ENCODE results near the gene NT5C1A. TPM values are rescaled to one million over a fixed set of nuclear protein-coding genes. Genes with fewer than 3 reads are reported as not detected.

Gene NT5C1A
- total RNA-seq (2014; rRNA removed; shearing (Covaris generic)) (not detected in 2 replicates), total RNA-seq (2022) (not detected in 2 replicates), Bru-seq, nascent RNA (not detected), BruChase-seq, experiment 1, labeled RNA remaining after a 6-hour chase (not detected), BruChase-seq, experiment 2, labeled RNA remaining after a 2-hour chase (not detected)
- long read RNA-seq = 0 reads

- no peaks in the 10 kb centered on the region for H3K9me2 ChIP-seq (ENCODE audit: insufficient read depth, low read length)
- no peak within 1 kb of the TSS for H3K4me2 ChIP-seq (ENCODE audit: low read length)
- no peak for DNase-seq (ENCODE audit: low spot score)
- H3K27ac ChIP-seq (ENCODE audit: low read depth, low read length, poor library complexity, severe bottlenecking) = no peak within 1 kb of the TSS
- no peaks in the 10 kb centered on the region for H3K79me2 ChIP-seq (ENCODE audit: insufficient read depth, low read depth, low read length)
- no peaks in the 10 kb centered on the region for H3K4me1 ChIP-seq (ENCODE audit: insufficient read depth, low read length, poor library complexity, severe bottlenecking)
- intact Hi-C loops (cut with micrococcal nuclease; ENCODE audit: unreplicated experiment) = no loop called here
- TF ChIP-seq, protein P1, sequence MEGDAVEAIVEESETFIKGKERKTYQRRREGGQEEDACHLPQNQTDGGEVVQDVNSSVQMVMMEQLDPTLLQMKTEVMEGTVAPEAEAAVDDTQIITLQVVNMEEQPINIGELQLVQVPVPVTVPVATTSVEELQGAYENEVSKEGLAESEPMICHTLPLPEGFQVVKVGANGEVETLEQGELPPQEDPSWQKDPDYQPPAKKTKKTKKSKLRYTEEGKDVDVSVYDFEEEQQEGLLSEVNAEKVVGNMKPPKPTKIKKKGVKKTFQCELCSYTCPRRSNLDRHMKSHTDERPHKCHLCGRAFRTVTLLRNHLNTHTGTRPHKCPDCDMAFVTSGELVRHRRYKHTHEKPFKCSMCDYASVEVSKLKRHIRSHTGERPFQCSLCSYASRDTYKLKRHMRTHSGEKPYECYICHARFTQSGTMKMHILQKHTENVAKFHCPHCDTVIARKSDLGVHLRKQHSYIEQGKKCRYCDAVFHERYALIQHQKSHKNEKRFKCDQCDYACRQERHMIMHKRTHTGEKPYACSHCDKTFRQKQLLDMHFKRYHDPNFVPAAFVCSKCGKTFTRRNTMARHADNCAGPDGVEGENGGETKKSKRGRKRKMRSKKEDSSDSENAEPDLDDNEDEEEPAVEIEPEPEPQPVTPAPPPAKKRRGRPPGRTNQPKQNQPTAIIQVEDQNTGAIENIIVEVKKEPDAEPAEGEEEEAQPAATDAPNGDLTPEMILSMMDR (conservative IDR thresholded peaks at IDR 0.05; ENCODE audit: low read length) = no peak
- no peak for TF ChIP-seq EZH2phosphoT487 (IDR thresholded peaks at IDR 0.05; ENCODE audit: borderline replicate concordance, low read depth, low read length)
- no peaks in the 10 kb centered on the region for H3K9me3 ChIP-seq (ENCODE audit: low read length)
- no peak within 1 kb of the TSS for H2AFZ ChIP-seq (ENCODE audit: low read length)
- H3K36me3 ChIP-seq (ENCODE audit: insufficient read depth, low read length) = no peaks in the 10 kb centered on the region
- ChIA-PET CTCF (ENCODE audit: unreplicated experiment) (interaction anchor here (0.6 kb wide), 1 partner anchor 66 kb away, joined by 6 read pairs; the partner anchor contains the start of gene PPIE), POLR2A (no interaction called here)
- no peak within 1 kb of the TSS for H3K4me3 ChIP-seq (ENCODE audit: low read depth, low read length, poor library complexity, severe bottlenecking)
- no TSS peak for BruUV-seq (replicated peaks)
- H4K20me1 ChIP-seq (ENCODE audit: insufficient read depth, low read length) = no peaks in the 10 kb centered on the region
Measured at GRCh38 chr1:39671793-39672550, at the start of gene NT5C1A. Gene NT5C1A, minus strand, starts transcription at chr1:39672107. Its CDS starts 69 bp downstream, at chr1:39672038.

DNA sequence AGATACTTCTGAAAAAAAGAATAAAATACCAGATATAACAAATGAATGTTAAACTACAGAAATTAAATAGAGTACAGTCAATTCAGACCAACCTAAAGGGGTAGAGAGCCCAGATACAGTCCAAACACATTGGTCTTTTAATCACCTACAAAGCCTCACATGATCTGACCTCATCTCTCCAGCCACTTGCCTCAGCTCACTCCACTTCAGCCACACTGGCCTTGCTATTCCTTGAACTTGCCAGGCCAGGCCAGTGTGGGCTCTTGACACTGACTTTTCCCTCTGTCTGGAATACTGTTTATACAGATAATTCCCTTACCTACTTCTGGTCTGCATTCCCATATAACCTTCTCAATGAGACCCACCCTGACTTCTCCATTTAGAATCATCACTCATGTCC is 49.8 kb upstream of the NT5C1A start:
- POLR2A ChIA-PET = interaction anchor here (0.6 kb wide), 1 partner anchor 16 kb away, joined by 3 read pairs; no protein-coding TSS in a partner anchor
- Histone ChIP-seq H4K20me1 (ENCODE audit: insufficient read depth, low read length) (no peaks in the 10 kb centered on the region), H3K79me2 (ENCODE audit: insufficient read depth, low read depth, low read length) (no peaks in the 10 kb centered on the region), H3K4me1 (ENCODE audit: insufficient read depth, low read length, poor library complexity, severe bottlenecking) (no peaks in the 10 kb centered on the region), H3K9me2 (ENCODE audit: insufficient read depth, low read length) (no peaks in the 10 kb centered on the region), H2AFZ (ENCODE audit: low read length) (no peak overlapping the region), H3K9me3 (ENCODE audit: low read length) (no peaks in the 10 kb centered on the region), H3K4me2 (ENCODE audit: low read length) (no peak overlapping the region), H3K4me3 (ENCODE audit: low read depth, low read length, poor library complexity, severe bottlenecking) (no peak overlapping the region), H3K36me3 (ENCODE audit: insufficient read depth, low read length) (no peaks in the 10 kb centered on the region), H3K27ac (ENCODE audit: low read depth, low read length, poor library complexity, severe bottlenecking) (no peak overlapping the region)
- CTCF ChIA-PET (ENCODE audit: unreplicated experiment) = no interaction called here
- BruUV-seq (replicated peaks) = no TSS peak
- TF ChIP-seq, protein P1 (conservative IDR thresholded peaks at IDR 0.05; ENCODE audit: low read length) = no peak
- TF ChIP-seq EZH2phosphoT487 (IDR thresholded peaks at IDR 0.05; ENCODE audit: borderline replicate concordance, low read depth, low read length) = no peak
- intact Hi-C loops (cut with micrococcal nuclease; ENCODE audit: unreplicated experiment) = loop anchor here (2.0 to 5.0 kb wide), 2 partner anchors 64 to 115 kb away; no protein-coding TSS in a partner anchor
- no peak for DNase-seq (ENCODE audit: low spot score)

Data from OCI-LY7 (cell line).